T47D (cell line): ENCODE measurements around the gene APBA2.

Experiments used
- DNase-seq, 2 experiments: peaks; one replicate each; pipeline versions ENCODE4 v3.0.0 to v3.0.0-alpha.2; 2011 to 2012; ENCODE audit warnings: low read depth in 1 of 2, low spot score in 1 of 2
- JUND ChIP-seq: IDR thresholded peaks from 2 replicates; pipeline ENCODE4 v1.6.1; 2012; ENCODE audit warnings: low read depth
- in situ Hi-C: cut with HindIII; loops from 2 replicates; pipeline ENCODE4 v1.10.0; 2016; ENCODE audit warnings: low sequenced_read_pairs, low pct_unique_long_range_greater_than_20kb

The APBA2 gene

DNA sequence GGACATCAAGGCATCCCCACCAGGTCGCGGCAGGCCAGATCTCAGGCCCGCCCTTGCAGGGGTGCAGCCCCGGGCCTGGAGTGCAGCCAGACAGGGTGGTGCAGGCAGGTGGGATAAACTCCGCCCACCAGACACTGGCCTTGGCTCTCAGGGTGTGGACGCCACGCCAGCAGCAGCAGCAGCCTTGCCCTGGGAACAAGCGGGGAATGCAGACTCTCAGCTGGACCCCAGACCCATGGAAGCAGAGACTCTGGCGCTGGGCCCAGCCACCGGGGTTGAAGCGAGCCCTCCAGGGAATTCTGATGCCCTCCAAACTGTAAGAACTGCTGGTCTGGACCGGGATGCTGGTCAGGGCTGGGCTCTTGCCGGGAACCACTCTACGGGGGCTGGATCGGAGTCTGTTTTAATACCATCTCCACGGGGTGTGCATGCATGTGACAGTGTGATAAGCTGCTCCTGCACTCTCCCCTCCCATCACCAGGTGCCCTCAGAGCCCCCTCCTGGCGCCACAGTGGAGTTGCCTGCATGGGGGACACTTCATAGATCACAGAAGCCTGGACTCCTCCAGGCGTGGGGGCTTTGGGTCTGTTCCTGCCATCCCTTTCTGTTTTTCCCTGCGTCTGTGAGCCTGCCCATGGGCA is 241.2 kb downstream of the APBA2 start:
- no peak for TF ChIP-seq JUND
- in situ Hi-C loops = no loop called here
- no peak for DNase-seq

GRCh38 chr15:29127506-29128430 is 242.0 kb downstream of the APBA2 start:
- no peak for TF ChIP-seq JUND
- in situ Hi-C loops = no loop called here

GRCh38 chr15:29128671-29129070 is 242.9 kb downstream of the APBA2 start:
- in situ Hi-C loops = no loop called here
- no peak for DNase-seq
- no peak for TF ChIP-seq JUND

More at GRCh38 chr15:29127506-29128430, 242.0 kb downstream of the APBA2 start:
- DNase-seq = no peak

- in situ Hi-C loops = no loop called here
- no peak for DNase-seq
Observed at GRCh38 chr15:29129221-29129620, 243.4 kb downstream of the APBA2 start.

DNA sequence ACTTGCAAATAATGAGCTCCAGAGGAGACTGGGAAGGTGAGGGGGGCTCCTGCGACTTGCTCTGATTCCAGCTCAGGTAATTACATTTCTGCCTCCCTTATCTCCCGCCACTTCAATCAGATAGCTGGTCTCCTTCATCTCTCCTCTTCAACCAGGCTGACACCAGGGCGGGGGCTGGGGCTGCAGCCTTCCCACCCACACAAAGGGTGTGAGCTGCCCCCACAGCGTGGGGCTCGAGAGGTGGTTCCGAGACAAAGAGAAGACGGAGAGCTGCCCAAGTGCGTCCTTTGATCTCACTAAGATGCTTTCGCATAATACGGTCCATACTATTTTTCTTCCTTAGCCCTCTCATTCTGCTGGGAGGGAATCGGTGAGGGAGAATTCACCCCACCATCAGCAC is 244.2 kb downstream of the APBA2 start:
- in situ Hi-C loops = no loop called here
- TF ChIP-seq JUND = no peak
- no peak for DNase-seq

More at GRCh38 chr15:29129221-29129620, 243.4 kb downstream of the APBA2 start:
- no peak for TF ChIP-seq JUND

GRCh38 chr15:29130476-29130875 is 244.7 kb downstream of the APBA2 start:
- DNase-seq = no peak
- in situ Hi-C loops = no loop called here
- no peak for TF ChIP-seq JUND

GRCh38 chr15:29130951-29131839 is 245.4 kb downstream of the APBA2 start:
- TF ChIP-seq JUND = no peak
- in situ Hi-C loops = no loop called here

DNA sequence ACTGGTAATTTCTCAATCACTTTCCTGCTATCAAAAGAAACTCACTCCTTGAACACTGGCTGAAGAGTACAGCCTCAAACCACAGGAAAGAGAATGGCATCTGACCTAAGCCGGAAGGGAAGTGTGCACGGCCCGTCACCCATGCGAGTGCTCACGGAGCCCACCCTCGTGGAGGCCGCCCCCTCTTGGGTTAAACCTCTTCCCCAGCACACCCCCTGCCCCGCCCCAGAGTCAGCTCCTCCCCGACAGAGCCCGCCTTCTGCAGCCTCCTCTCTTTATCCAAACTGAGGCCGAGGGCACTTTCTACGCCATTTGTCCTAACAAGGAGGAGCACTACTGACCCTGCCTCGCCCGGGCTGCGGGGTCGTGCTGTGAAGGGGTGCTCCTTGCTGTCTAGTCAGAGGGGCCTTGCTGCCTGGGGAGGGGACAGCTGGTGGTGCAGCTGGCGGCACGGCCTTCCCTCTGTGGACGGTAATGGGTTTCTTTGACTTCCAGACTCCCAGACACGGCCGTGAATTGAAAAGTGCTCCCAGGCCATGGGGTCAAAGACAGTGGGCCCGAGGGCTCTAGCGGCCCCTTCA is 246.2 kb downstream of the APBA2 start:
- no peak for DNase-seq
- no peak for TF ChIP-seq JUND
- in situ Hi-C loops = no loop called here

More at GRCh38 chr15:29130951-29131839, 245.4 kb downstream of the APBA2 start:
- DNase-seq = no peak

DNA sequence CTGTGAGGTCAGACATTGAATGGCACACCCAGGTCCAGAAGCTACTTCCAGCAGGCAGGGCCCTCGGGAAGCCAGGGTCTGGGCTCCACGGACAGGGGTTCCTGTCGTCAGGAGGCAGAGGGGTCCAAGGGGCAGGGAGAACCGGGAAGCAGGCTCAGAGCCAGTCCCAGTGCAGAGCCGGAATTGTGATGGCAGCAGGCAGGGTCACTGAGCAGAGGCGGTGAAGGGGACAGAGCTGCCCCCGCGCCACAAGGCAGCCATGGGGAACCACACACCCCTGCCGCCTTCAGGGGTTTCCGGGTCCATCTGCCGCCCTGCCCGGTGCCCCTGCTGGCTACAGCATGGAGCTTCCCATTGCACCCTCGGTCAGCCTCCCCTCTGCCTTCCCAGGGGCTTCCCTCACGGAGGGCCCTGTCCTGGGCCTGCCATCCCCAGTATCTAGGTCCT is 247.0 kb downstream of the APBA2 start:
- DNase-seq = no peak
- no peak for TF ChIP-seq JUND
- in situ Hi-C loops = no loop called here

GRCh38 chr15:29133321-29133720 is 247.5 kb downstream of the APBA2 start:
- no peak for TF ChIP-seq JUND
- in situ Hi-C loops = no loop called here

GRCh38 chr15:29133791-29134190 is 248.0 kb downstream of the APBA2 start:
- in situ Hi-C loops = no loop called here
- no peak for DNase-seq
- no peak for TF ChIP-seq JUND

More at GRCh38 chr15:29133321-29133720, 247.5 kb downstream of the APBA2 start:
- DNase-seq = no peak

DNA sequence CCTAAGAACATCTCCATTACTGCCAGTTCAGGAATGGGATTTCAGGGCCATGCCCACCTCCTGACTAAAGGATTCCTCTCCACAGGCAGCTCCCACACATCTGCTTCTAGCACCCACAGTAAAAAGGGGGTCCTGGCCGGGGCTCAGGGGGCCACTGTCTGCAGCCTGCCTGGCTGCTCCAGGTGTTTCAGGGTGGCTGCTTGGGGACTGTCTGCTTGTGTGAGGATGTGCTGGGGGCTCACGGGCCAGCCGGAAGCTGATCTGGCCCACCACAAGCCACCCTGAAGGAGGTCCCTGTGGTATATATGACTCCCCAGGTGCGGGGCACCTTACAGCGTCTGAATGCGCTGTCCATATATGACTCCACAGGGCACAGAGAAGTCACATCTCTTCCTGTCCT is 248.5 kb downstream of the APBA2 start:
- DNase-seq = no peak
- TF ChIP-seq JUND = no peak
- in situ Hi-C loops = no loop called here
